GM21423 (cell line): ENCODE measurements around the gene INHBC.
"Not testable (repeated sequence)": the region's sequence is repeated elsewhere in the genome, so short reads cannot be mapped to it uniquely, and the experiment has no call there.

Experiments used
- ATAC-seq: cut with Tn5 transposase; IDR thresholded peaks from one replicate; pipeline ENCODE4 v1.9.1; 2021; ENCODE audit warnings: mild to moderate bottlenecking, moderate library complexity; ENCODE audit not compliant: unreplicated experiment

INHBC gene

GRCh38 chr12:57428965-57429364, 5.6 kb upstream of the INHBC start:
- no peak for ATAC-seq

DNA sequence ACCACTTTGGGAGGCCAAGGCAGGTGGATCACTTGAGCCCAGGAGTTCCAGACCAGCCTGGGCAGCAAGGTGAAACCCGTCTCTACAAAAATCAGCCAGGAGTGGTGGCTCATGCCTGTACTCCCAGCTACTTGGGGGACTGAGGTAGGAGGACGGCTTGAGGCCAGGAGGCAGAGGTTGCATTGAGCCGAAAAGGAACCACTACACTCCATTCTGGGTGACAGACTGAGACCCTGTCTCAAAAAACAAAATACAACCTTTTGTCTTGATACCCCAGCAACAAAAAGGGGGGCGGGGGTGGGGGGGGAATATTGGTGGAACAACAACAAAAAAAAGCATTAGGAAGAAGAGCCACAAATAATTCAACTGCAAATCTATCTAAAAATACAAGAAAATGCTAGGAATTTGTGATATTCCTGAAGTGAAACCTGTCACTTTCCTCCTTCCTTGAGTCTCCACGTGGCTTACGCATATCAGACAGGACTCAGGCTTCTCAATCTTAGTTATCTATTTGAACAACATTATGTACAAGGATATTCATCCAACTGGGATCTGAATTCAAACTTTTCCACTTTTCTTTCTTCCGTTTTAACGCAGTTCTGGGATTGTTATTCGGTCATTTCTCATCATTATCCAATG, 5.0 kb upstream of the INHBC start:
- ATAC-seq = no peak

GRCh38 chr12:57430112-57430930, 4.3 kb upstream of the INHBC start:
- peak; percentile 52 for ATAC-seq

DNA sequence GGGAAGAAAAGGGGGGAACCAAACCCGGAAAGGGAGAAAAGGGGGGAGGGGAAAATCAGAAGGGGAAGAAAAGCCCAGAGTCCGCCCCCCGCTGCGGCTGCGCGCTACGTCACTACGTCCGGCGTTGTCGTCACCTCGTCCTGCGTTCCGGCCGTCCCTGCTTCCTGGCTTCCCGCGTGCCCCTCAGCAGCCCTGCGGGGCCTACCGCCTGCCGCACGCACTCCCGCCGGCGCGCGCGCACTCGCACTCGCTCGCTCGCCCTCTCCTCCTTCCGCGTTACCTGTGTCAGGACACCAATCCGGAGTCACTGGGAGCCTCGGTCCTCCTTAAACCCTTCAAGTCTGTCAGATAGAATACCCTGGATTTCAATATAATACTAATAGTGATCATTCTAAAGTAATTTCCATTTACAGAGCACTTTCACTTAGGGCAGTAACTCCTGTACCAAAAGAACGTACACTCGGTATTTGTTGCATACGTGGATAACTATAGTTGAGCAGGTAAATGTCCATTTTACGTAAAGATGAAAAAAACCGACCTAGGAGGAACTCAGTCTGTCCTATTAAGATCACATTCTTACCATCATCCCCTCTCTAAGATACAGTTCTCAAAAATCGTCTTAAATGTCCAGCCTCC, 3.5 kb upstream of the INHBC start, which contains the start of gene R3HDM2:
Gene R3HDM2, minus strand, starts transcription at position 113 of the 636 bp plus-strand sequence. CDS start 120,615 bp downstream, outside the sequence.
- ATAC-seq = peak; percentile 95

GRCh38 chr12:57431654-57432188, 2.9 kb upstream of the INHBC start:
- no peak for ATAC-seq

DNA sequence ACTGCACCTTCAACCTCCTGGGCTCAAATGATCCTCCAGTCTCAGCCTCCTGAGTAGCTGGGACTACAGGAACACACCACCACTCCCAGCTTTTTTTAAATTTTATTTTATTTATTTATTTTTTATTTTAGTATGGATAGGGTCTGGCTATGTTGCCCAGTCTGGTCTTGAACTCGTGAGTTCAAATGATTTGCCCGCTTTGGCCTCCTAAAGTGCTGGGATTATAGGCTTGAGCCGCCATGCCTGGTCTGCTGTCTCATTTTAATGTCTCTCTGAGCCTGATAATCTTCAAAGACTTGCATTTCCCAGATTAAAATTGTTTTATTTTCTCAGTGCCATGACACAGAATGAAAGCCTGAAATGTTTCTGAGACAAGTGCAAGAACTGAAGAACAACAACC, 1.2 kb upstream of the INHBC start:
- no peak for ATAC-seq

GRCh38 chr12:57435293-57435692, 709 bp downstream of the INHBC start:
- ATAC-seq = no peak

GRCh38 chr12:57438400-57438799, 3.8 kb downstream of the INHBC start:
- ATAC-seq = no peak

DNA sequence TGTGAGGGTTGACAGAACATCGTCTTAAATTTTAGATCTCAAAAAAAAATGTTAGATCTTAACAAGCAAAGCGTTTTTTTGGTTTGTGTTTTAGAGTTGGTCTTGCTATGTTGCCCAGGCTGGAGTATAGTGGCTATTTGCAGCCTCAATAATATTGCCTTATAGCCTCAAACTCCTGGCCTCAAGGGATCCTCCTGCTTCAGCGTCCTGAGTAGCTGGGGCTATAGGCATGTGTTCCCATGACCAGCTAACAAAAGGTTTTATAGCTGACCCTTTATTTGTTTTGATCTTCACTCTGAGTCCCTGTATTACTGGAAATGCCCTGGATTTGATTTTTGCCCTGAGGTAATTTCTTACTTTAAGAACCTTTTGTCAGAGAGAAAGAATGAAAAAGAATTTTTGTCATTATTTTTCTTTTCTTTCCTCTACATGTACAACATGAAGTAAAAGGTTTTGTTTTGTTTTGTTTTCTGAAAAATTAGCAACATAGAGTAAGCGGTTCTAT, 5.2 kb downstream of the INHBC start:
- no peak for ATAC-seq

GRCh38 chr12:57441393-57441792, 6.8 kb downstream of the INHBC start:
- not testable (repeated sequence) for ATAC-seq

DNA sequence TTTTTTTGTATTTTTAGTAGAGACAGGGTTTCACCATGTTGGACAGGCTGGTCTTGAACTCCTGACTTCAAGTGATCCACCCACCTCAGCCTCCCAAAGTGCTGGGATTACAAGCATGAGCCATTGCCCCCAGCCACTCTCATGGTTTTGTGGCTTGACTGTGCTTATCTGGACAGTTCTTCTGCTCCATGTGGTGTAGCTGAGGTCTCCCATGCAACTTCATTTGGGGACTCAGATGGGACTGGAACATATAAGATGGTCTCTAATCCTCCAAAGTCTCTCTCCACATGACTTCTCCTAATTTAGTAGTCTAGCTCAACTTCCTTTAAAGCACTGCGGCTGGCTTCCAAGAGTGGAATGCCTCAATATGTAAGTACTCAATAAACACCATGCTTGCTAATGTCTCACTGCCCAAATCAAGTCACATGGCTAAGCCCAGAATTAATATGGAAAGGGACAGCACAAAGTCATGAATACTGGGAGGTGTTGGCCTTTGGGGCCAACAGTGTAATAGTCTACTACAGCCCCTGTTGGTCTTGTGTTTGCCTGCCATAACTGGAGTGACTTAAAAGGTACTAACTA, 7.4 kb downstream of the INHBC start:
- no peak for ATAC-seq

DNA sequence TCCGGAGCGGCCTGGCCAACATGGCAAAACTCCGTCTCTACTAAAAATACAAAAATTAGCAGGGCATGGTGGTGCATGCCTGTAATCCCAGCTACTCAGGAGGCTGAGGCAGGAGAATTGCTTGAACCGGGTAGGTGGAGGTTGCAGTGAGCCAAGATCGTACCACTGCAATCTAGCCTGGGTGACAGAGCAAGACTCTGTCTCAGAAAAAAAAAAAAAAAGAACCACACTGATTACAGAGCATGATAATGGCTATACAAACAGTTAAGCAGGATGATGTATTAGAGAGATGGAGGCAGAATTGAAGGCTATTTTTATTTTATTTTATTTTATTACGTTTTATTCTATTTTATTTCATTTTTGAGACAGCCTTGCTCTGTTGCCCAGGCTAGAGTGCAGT, 9.8 kb downstream of the INHBC start:
- not testable (repeated sequence) for ATAC-seq

- no peak for ATAC-seq
Observed at GRCh38 chr12:57444744-57445143, 10.2 kb downstream of the INHBC start.

DNA sequence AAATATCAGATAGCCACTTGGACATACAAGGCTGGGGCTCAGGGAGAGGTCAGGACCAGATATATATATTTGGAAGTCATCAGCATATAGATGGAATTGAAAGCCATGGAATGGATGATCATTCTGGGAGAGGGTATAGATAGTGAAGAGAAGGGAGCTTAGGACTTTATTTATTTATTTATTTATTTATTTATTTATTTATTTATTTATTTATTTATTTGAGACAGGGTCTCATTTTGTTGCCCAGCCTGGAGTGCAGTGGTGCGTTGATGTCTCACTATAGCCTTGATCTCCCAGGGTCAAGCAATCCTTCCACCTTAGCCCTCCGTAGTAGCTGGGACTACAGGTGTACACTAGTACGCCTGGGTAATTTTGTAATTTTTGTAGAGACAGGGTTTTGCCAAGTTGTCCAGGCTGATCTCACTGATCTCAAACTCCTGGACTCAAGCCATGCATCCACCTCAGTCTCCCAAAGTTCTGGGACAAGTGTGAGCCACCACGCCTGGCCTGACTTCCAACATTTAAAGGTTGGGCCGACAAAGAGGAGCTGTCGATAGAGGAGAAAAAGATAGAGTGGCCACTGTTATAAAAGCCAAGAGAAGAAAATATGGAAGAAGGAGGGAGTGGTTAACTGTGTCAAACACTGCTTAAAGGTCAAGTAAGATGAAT, 11.8 kb downstream of the INHBC start:
- no peak for ATAC-seq

- no peak for ATAC-seq
Observed at GRCh38 chr12:57448669-57449068, 14.1 kb downstream of the INHBC start.

- no peak for ATAC-seq
Observed at GRCh38 chr12:57449375-57449774, 14.8 kb downstream of the INHBC start.

DNA sequence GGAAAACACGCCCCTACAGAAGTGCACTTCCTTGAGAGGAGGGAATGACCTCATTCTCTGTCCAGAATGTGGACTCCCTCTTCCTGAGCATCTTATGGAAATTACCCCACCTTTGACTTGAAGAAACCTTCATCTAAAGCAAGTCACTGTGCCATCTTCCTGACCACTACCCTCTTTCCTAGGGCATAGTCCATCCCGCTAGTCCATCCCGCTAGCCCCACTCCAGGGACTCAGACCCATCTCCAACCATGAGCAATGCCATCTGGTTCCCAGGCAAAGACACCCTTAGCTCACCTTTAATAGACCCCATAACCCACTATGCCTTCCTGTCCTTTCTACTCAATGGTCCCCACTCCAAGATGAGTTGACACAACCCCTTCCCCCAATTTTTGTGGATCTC, 15.5 kb downstream of the INHBC start:
- no peak for ATAC-seq

- ATAC-seq = no peak
Observed at GRCh38 chr12:57451233-57451778, 16.7 kb downstream of the INHBC start.

GRCh38 chr12:57452181-57452936, 17.8 kb downstream of the INHBC start:
- ATAC-seq = no peak
